ENCODE results near the gene DNPEP. TPM values are rescaled to one million over a fixed set of nuclear protein-coding genes. Genes with fewer than 3 reads are reported as not detected.

DNPEP gene
- total RNA-seq, 3 donors from 2014 or later (not counting 1 experiment from before 2014, with no cell fraction given): 97.8 to 112 (median 103) TPM

- peaks cover 3% of the 10 kb centered on the region for H3K4me1 ChIP-seq (ENCODE audit: control insufficient read depth, insufficient read depth, low read length)
- DNase-seq: no peak
- Mint-ChIP-seq H3K36me3 (no peaks in the 10 kb centered on the region), H3K27ac (no peak overlapping the region), H3K4me3 (no peak overlapping the region), H3K4me1 (no peaks in the 10 kb centered on the region), H3K27me3 (ENCODE audit: low read depth in 2 of 2) (peaks cover 34 to 54% of the 10 kb centered on the region in 2 donors), H3K9me3 (no peaks in the 10 kb centered on the region)
- no peak for TF ChIP-seq CTCF (IDR thresholded peaks at IDR 0.05)
- no peak overlapping the region for H3K27ac ChIP-seq (ENCODE audit: low read length)
- H3K9me3 ChIP-seq (ENCODE audit: control insufficient read depth, insufficient read depth, low read length): no peaks in the 10 kb centered on the region
- peaks cover 3% of the 10 kb centered on the region for H3K27me3 ChIP-seq (ENCODE audit: control insufficient read depth, insufficient read depth, low read length)
- ATAC-seq: no peak
- H3K36me3 ChIP-seq (ENCODE audit: control insufficient read depth, insufficient read depth, low read length): no peaks in the 10 kb centered on the region
- intact Hi-C loops (cut with micrococcal nuclease): no loop called here
- H3K4me3 ChIP-seq (ENCODE audit: low read length): no peak overlapping the region
- 96% methylated on average over 4 of the region's 4 CpGs for WGBS (ENCODE audit: insufficient coverage)
These were observed 62.6 kb downstream of the DNPEP start for GRCh38 chr2:219325136-219325535.

GRCh38 chr2:219323434-219323833 is 64.3 kb downstream of the DNPEP start:
- DNase-seq (no peak), ATAC-seq (no peak)
- no peak overlapping the region for H3K4me3 Mint-ChIP-seq
- intact Hi-C loops (cut with micrococcal nuclease): no loop called here
- Histone ChIP-seq H3K9me3 (ENCODE audit: control insufficient read depth, insufficient read depth, low read length) (no peaks in the 10 kb centered on the region), H3K27me3 (ENCODE audit: control insufficient read depth, insufficient read depth, low read length) (no peaks in the 10 kb centered on the region), H3K4me3 (ENCODE audit: low read length) (no peak overlapping the region), H3K4me1 (ENCODE audit: control insufficient read depth, insufficient read depth, low read length) (peaks cover 3% of the 10 kb centered on the region), H3K27ac (ENCODE audit: low read length) (no peak overlapping the region), H3K36me3 (ENCODE audit: control insufficient read depth, insufficient read depth, low read length) (no peaks in the 10 kb centered on the region)
- H3K27me3 Mint-ChIP-seq (ENCODE audit: low read depth in 2 of 2): peaks cover 26 to 37% of the 10 kb centered on the region in 2 donors
- 52% methylated on average over 2 of the region's 4 CpGs for WGBS (ENCODE audit: insufficient coverage)
- no peaks in the 10 kb centered on the region for H3K4me1 Mint-ChIP-seq
- no peak for TF ChIP-seq CTCF (IDR thresholded peaks at IDR 0.05)
- no peaks in the 10 kb centered on the region for H3K36me3 Mint-ChIP-seq
- no peak overlapping the region for H3K27ac Mint-ChIP-seq
- H3K9me3 Mint-ChIP-seq: no peaks in the 10 kb centered on the region

Other genes with a start within 250 kb of the DNPEP start
- gene NHEJ1, start 227.1 kb downstream of the DNPEP start, total RNA-seq: 10 to 100 TPM in 2 of 3 donors, 1 to 10 TPM in 1; 9.9 to 12.7 (median 11.0) TPM
- 1 to 10 TPM in 1 of 3 donors, under 1 TPM in 2; 0.48 to 1.1 (median 0.89) TPM for gene SLC23A3, start 217.9 kb downstream of the DNPEP start, total RNA-seq
- gene CNPPD1, start 211.0 kb downstream of the DNPEP start, total RNA-seq: 10 to 100 TPM; 64.4 to 72.4 (median 64.8) TPM
- 10 to 100 TPM; 77.0 to 81.9 (median 79.0) TPM for gene RETREG2, start 209.6 kb downstream of the DNPEP start, total RNA-seq
- gene ZFAND2B, start 181.1 kb downstream of the DNPEP start, total RNA-seq: 10 to 100 TPM; 67.6 to 84.0 (median 83.4) TPM
- 1 to 10 TPM in 2 of 3 donors, under 1 TPM in 1; 0.93 to 3.4 (median 1.9) TPM for gene ABCB6, start 169.0 kb downstream of the DNPEP start, total RNA-seq
- 100 to 1,000 TPM in 2 of 3 donors, 10 to 100 TPM in 1; 98.1 to 110 (median 108) TPM for gene ATG9A, start 158.3 kb downstream of the DNPEP start, total RNA-seq
- gene ANKZF1, start 158.1 kb downstream of the DNPEP start, total RNA-seq: 100 to 1,000 TPM; 100 to 148 (median 117) TPM
- gene GLB1L, start 142.5 kb downstream of the DNPEP start, total RNA-seq: 1 to 10 TPM; 4.3 to 7.7 (median 4.5) TPM
- gene STK16, start 142.4 kb downstream of the DNPEP start, total RNA-seq: 10 to 100 TPM; 28.7 to 32.5 (median 32.4) TPM
- gene TUBA4B, start 134.7 kb downstream of the DNPEP start, total RNA-seq: not detected
- 100 to 1,000 TPM; 145 to 188 (median 146) TPM for gene TUBA4A, start 134.0 kb downstream of the DNPEP start, total RNA-seq
- gene DNAJB2, start 108.5 kb downstream of the DNPEP start, total RNA-seq: 100 to 1,000 TPM in 1 of 3 donors, 10 to 100 TPM in 2; 70.3 to 108 (median 98.3) TPM
- gene PTPRN, start 78.5 kb downstream of the DNPEP start, total RNA-seq: under 1 TPM in 2 of 3 donors, not detected in 1; 0.23 to 0.35 TPM
- not detected for gene RESP18, start 55.2 kb downstream of the DNPEP start, total RNA-seq
- not detected for gene DES, start 30.5 kb upstream of the DNPEP start, total RNA-seq
- gene SPEG, start 46.9 kb upstream of the DNPEP start, total RNA-seq: 1 to 10 TPM in 2 of 3 donors, under 1 TPM in 1; 0.35 to 1.5 (median 1.2) TPM
- 10 to 100 TPM; 27.6 to 36.3 (median 33.8) TPM for gene GMPPA, start 111.0 kb upstream of the DNPEP start, total RNA-seq
- gene ASIC4, start 126.6 kb upstream of the DNPEP start, total RNA-seq: under 1 TPM in 2 of 3 donors, not detected in 1; 0.12 to 0.20 TPM
- gene CHPF, start 155.9 kb upstream of the DNPEP start, total RNA-seq: 10 to 100 TPM in 2 of 3 donors, 1 to 10 TPM in 1; 9.6 to 19.2 (median 12.7) TPM
- 1 to 10 TPM; 1.7 to 2.3 (median 1.8) TPM for gene TMEM198, start 156.1 kb upstream of the DNPEP start, total RNA-seq
- gene OBSL1, start 183.6 kb upstream of the DNPEP start, total RNA-seq: 1 to 10 TPM in 1 of 3 donors, under 1 TPM in 2; 0.07 to 8.8 (median 0.32) TPM
- not detected for gene INHA, start 184.4 kb upstream of the DNPEP start, total RNA-seq
- 10 to 100 TPM; 56.1 to 76.0 (median 65.2) TPM for gene STK11IP, start 209.9 kb upstream of the DNPEP start, total RNA-seq
- gene SLC4A3, start 239.7 kb upstream of the DNPEP start, total RNA-seq: under 1 TPM in 2 of 3 donors, not detected in 1; 0.15 to 0.45 TPM

Data from natural killer cell (primary cell).